GM23248 (cell line): ENCODE data around the gene SMARCE1.

Experiments used
- EZH2 ChIP-seq: fragments of 200-600 bp; sonication (generic); IDR thresholded peaks from 2 replicates; pipeline ENCODE4 v1.6.1; 2018; ENCODE audit warnings: antibody characterized with exemption, mild to moderate bottlenecking; ENCODE audit not compliant: insufficient read depth, poor library complexity, severe bottlenecking
- EZH2phosphoT487 ChIP-seq: fragments of 200-600 bp; sonication (generic); IDR thresholded peaks from 2 replicates; pipeline ENCODE4 v1.6.1; 2018; ENCODE audit warnings: antibody characterized with exemption, moderate library complexity, mild to moderate bottlenecking, low read depth; ENCODE audit not compliant: insufficient read depth

DNA sequence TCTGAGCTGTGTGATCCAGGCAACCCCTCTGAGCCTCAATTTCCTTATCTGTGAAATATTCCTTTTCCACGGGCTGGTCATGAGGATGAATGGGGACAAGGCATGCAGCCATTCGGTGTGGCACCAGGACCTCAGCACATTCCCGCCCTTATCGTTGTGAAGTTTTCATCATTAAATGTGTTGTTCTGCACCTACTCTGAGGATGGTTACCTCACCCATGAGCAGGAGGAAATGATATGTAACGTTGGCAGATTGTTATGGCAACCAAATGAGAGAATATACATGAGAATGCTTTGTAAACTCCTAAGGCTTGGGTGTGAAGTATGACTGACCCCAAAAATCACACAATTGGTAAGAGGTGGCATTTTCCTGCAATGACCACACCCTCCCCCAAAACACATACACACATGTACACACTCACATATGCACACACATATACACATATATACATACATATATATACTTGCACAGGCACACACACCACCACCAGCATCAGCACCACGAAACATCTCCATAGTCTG, 39.5 kb downstream of the SMARCE1 start:
- TF ChIP-seq EZH2 (no peak), EZH2phosphoT487 (no peak)
